Ishikawa (cell line): ENCODE results near the gene CYBA.

ENCODE experiments used
- CEBPB ChIP-seq: IDR thresholded peaks from 2 replicates; pipeline ENCODE4 v1.6.1; 2012
- CREB1 ChIP-seq: IDR thresholded peaks from 2 replicates; pipeline ENCODE4 v1.6.1; 2012; ENCODE audit warnings: low read depth
- EGR1 ChIP-seq: IDR thresholded peaks from 2 replicates; pipeline ENCODE4 v1.6.1; 2012
- EP300 ChIP-seq: IDR thresholded peaks from 2 replicates; pipeline ENCODE4 v1.6.1; 2012; ENCODE audit warnings: borderline replicate concordance
- FOXM1 ChIP-seq: IDR thresholded peaks from 2 replicates; pipeline ENCODE4 v1.6.1; 2012; ENCODE audit warnings: low read depth, borderline replicate concordance
- MAX ChIP-seq: IDR thresholded peaks from 2 replicates; pipeline ENCODE4 v1.6.1; 2012
- NFIC ChIP-seq: IDR thresholded peaks from 2 replicates; pipeline ENCODE4 v1.6.1; 2012
- RAD21 ChIP-seq: IDR thresholded peaks from 2 replicates; pipeline ENCODE4 v1.6.1; 2012; ENCODE audit warnings: low read depth
- REST ChIP-seq: IDR thresholded peaks from 2 replicates; pipeline ENCODE4 v1.6.1; 2012; ENCODE audit warnings: low read depth, mild to moderate bottlenecking
- TAF1 ChIP-seq: IDR thresholded peaks from 2 replicates; pipeline ENCODE4 v1.6.1; 2012; ENCODE audit warnings: low read depth, mild to moderate bottlenecking
- TCF12 ChIP-seq: IDR thresholded peaks from 2 replicates; pipeline ENCODE4 v1.6.1; 2012; ENCODE audit warnings: low read depth
- TEAD4 ChIP-seq: IDR thresholded peaks from 2 replicates; pipeline ENCODE4 v1.6.1; 2012
- USF1 ChIP-seq: IDR thresholded peaks from 2 replicates; pipeline ENCODE4 v1.6.1; 2012
- YY1 ChIP-seq: IDR thresholded peaks from 2 replicates; pipeline ENCODE4 v1.6.1; 2012; ENCODE audit warnings: low read depth
- ZBTB7A ChIP-seq: IDR thresholded peaks from 2 replicates; pipeline ENCODE4 v1.6.1; 2012; ENCODE audit warnings: low read depth

CYBA gene

GRCh38 chr16:88630941-88631340, 19.9 kb downstream of the CYBA start:
- TF ChIP-seq RAD21: no peak
- no peak for TF ChIP-seq NFIC
- TF ChIP-seq MAX: no peak
- TF ChIP-seq EP300: no peak
- no peak for TF ChIP-seq USF1
- no peak for TF ChIP-seq CEBPB
- no peak for TF ChIP-seq FOXM1
- TF ChIP-seq TEAD4: no peak
- TF ChIP-seq ZBTB7A: no peak
- TF ChIP-seq TAF1: no peak

- TF ChIP-seq CEBPB: no peak
- no peak for TF ChIP-seq TAF1
- no peak for TF ChIP-seq YY1
- no peak for TF ChIP-seq TEAD4
Measured at GRCh38 chr16:88630433-88630832, 20.4 kb downstream of the CYBA start.

GRCh38 chr16:88629835-88630234, 21.0 kb downstream of the CYBA start:
- TF ChIP-seq CREB1: no peak
- no peak for TF ChIP-seq TEAD4
- no peak for TF ChIP-seq RAD21
- TF ChIP-seq EP300: no peak
- TF ChIP-seq FOXM1: no peak
- no peak for TF ChIP-seq YY1
- no peak for TF ChIP-seq TCF12
- no peak for TF ChIP-seq CEBPB
- TF ChIP-seq EGR1: no peak
- no peak for TF ChIP-seq TAF1

- TF ChIP-seq ZBTB7A (no peak), YY1 (no peak), EGR1 (no peak), MAX (no peak), EP300 (no peak), REST (no peak), USF1 (no peak), CREB1 (no peak), TAF1 (no peak), FOXM1 (no peak), RAD21 (no peak), TEAD4 (no peak), TCF12 (no peak), NFIC (no peak), CEBPB (no peak)
Measured at GRCh38 chr16:88628512-88628974, 22.3 kb downstream of the CYBA start.

GRCh38 chr16:88627531-88628411, 23.1 kb downstream of the CYBA start:
- TF ChIP-seq CEBPB (no peak), EGR1 (no peak), FOXM1 (no peak), NFIC (no peak)

- TF ChIP-seq RAD21: no peak
- no peak for TF ChIP-seq FOXM1
- no peak for TF ChIP-seq MAX
- no peak for TF ChIP-seq NFIC
- no peak for TF ChIP-seq CEBPB
- TF ChIP-seq REST: no peak
- TF ChIP-seq TEAD4: no peak
Measured at GRCh38 chr16:88626646-88627045, 24.2 kb downstream of the CYBA start.
